Erythroblast (primary cell): ENCODE results near the gene SLCO2B1.

Experiments used
- GATA1 ChIP-seq: IDR thresholded peaks from 2 replicates; pipeline ENCODE4 v1.6.1; 2011; ENCODE audit warnings: low read depth, mild to moderate bottlenecking, control low read depth, low read length, moderate library complexity
- POLR2A ChIP-seq: IDR thresholded peaks from 2 replicates; pipeline ENCODE4 v1.6.1; 2011; ENCODE audit warnings: mild to moderate bottlenecking, low read length

- TF ChIP-seq POLR2A (no peak), GATA1 (no peak)
Observed at GRCh38 chr11:75147875-75148263, 3.0 kb upstream of the SLCO2B1 start.
